Measurements from ENCODE around the gene CPNE1.
"Not testable (repeated sequence)": the region's sequence is repeated elsewhere in the genome, so short reads cannot be mapped to it uniquely, and the experiment has no call there.

Gene CPNE1

DNA sequence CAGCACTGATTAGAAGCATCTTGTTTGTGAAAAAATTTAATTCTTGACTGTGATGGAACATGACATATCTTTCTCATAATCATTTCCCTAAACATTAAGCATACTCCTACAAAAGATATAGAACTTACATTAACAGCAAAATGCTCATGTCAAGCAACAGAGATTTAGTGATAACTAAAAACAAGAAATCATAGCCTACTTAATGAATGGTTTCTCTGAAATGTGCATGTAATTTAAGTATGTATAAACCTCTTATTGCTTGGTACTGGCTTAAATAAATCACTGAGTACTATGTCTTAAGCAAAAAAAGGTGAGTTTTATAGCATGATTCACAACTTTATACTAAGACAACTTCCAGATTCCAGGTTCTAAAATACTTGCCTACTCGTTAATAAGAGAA is 43.8 kb upstream of the CPNE1 start:
- no peak overlapping the region for H3K4me3 ChIP-seq (replicated peaks; ENCODE audit: low read depth, low read length)
- TF ChIP-seq, protein P1, sequence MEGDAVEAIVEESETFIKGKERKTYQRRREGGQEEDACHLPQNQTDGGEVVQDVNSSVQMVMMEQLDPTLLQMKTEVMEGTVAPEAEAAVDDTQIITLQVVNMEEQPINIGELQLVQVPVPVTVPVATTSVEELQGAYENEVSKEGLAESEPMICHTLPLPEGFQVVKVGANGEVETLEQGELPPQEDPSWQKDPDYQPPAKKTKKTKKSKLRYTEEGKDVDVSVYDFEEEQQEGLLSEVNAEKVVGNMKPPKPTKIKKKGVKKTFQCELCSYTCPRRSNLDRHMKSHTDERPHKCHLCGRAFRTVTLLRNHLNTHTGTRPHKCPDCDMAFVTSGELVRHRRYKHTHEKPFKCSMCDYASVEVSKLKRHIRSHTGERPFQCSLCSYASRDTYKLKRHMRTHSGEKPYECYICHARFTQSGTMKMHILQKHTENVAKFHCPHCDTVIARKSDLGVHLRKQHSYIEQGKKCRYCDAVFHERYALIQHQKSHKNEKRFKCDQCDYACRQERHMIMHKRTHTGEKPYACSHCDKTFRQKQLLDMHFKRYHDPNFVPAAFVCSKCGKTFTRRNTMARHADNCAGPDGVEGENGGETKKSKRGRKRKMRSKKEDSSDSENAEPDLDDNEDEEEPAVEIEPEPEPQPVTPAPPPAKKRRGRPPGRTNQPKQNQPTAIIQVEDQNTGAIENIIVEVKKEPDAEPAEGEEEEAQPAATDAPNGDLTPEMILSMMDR (IDR thresholded peaks at IDR 0.05; ENCODE audit: low read length, missing control alignments) = no peak
- DNase-seq (ENCODE audit: low read depth) = no peak

GRCh38 chr20:35706591-35707529 is 42.2 kb upstream of the CPNE1 start:
- H3K4me3 ChIP-seq (replicated peaks; ENCODE audit: low read depth, low read length); DNase-seq (ENCODE audit: low read depth): not testable (repeated sequence)

DNA sequence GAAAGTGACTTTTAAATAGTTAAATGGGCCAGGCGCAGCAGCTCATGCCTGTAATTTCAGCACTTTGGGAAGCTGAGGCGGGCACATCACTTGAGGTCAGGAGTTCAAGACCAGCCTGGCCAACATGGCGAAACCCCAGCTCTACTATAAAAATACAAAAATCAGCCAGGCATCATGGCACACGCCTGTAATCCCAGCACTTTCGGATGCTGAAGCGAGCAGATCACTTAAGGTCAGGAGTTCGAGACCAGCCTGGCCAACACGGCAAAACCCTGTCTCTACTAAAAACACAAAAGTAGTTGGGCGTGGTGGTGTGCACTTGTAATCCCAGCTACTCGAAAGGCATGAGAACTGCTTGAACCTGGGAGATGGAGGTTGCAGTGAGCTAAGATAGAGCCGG is 41.2 kb upstream of the CPNE1 start:
- not testable (repeated sequence) for H3K4me3 ChIP-seq (replicated peaks; ENCODE audit: low read depth, low read length); DNase-seq (ENCODE audit: low read depth)

DNA sequence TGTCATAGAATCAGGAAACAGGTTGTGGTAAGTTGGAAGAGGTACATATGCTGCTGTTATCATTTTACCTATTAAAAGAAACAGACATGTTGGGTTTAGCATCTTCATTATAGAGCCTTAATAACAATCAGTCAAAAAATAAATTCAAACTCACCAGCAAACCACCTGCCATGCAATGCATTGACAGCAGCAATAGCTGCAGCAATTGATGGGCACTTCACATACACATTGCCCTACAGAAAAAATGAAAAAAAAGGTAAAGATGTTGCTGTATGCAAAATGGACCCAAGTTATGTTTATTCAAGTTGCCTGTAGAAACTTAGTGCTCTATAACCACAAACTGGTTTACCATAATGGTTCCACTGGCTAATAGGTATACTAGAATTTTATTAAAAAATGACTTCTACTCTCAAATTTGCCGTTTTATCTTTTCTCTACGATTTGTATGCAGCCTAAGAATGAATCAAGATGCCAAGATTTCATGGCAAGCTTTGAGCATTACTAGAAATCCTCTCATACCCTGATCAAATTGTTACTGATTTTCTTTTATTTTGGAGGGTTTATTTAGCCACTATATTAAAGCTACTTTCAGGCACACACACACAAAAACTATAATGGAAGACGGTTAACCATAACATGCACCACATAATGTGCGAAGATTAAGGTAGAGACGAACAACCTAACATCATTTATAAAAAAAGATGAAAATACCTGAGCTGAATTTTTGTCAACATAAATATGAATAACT is 40.0 kb upstream of the CPNE1 start:
- TF ChIP-seq, protein P1 (IDR thresholded peaks at IDR 0.05; ENCODE audit: low read length, missing control alignments) = no peak
- DNase-seq (ENCODE audit: low read depth) = no peak
- H3K4me3 ChIP-seq (replicated peaks; ENCODE audit: low read depth, low read length) = no peak overlapping the region

DNA sequence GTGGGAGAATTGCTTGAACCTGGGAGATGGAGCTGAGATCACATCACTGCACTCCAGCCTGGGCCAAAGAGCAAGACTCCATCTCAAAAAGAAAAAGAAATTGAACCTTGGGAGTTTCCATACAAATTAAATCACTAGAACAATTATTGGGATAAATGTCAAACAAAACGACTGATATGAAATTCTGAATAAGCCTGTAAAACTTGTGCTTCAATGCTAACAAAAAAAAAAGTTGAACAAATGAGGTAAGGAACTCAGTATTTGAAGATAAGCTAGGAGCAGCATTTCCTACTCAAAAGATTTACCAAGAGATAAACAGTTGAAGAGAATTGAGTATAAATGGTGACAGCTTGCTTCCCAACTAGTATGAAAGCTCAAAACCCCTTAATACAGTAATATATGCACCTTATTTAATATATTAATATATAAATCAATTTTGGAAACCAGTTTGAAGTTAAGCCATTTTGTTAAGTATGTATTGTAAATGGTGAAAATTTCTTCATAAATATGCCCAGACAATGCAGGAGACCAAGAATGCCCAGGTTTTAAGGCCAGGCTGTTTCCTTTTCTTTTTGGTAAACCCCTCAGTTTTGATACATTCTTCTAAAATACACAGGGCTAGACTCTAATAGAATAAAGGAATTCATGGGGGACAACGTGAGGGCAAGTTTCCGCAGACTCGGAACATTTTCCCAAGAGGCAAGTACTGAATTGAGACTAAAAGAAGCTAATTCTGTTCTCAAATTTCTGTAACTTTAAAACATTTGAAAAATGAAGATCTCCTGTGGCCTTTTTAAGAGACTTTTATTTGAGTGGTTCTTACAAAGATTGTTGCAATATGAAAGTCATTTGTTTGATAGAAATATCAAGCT is 38.4 kb upstream of the CPNE1 start:
- no peak overlapping the region for H3K4me3 ChIP-seq (replicated peaks; ENCODE audit: low read depth, low read length)
- no peak for DNase-seq (ENCODE audit: low read depth)
- TF ChIP-seq, protein P1 (IDR thresholded peaks at IDR 0.05; ENCODE audit: low read length, missing control alignments) = no peak

DNA sequence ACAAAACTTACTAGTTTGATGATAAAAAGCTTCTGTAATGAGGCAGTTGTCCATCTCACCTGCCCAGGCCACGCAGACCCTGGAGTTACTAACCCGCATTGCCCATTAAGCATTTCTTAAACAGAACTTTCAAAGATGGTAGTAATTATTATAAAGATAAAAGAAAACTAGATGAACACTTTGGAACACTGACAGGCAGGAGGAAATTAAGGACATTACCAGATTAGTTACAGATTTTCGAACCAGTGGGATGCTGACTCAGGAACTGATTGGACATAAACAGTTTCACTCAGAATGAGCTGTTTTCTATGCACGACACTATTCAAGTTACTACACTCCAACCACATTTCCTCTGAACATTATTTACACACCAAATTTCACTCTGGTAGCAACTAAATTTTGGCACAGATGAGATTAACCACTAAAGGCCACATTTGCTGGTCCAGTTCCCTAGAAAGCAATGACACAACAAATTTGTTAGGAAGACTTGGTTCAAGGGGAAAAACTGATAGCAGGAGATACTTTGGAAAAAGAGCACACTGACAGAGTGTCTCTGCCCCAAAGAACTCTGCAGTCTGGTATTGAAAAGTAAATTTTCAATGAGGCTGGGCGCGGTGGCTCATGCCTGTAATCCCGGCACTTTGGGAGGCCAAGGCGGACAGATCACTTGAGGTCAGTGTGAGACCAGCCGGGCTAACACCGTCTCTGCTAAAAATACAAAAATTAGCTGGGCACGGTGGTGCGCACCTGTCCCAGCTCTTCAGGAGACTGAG is 37.5 kb upstream of the CPNE1 start:
- TF ChIP-seq, protein P1 (IDR thresholded peaks at IDR 0.05; ENCODE audit: low read length, missing control alignments) = no peak
- H3K4me3 ChIP-seq (replicated peaks; ENCODE audit: low read depth, low read length) = no peak overlapping the region
- DNase-seq (ENCODE audit: low read depth) = no peak

GRCh38 chr20:35700625-35701148 is 36.0 kb upstream of the CPNE1 start:
- DNase-seq (ENCODE audit: low read depth) = no peak

More at GRCh38 chr20:35700625-35701148, 36.0 kb upstream of the CPNE1 start:
- TF ChIP-seq, protein P1 (IDR thresholded peaks at IDR 0.05; ENCODE audit: low read length, missing control alignments) = no peak
- peak overlapping the region; percentile 97 for H3K4me3 ChIP-seq (replicated peaks; ENCODE audit: low read depth, low read length)

All from fibroblast of pulmonary artery (primary cell).